Superior temporal gyrus (tissue), 1 donor: Measurements from ENCODE around the gene MRPL45.

ENCODE experiments used
- DNase-seq: peaks from one replicate; pipeline ENCODE4 v3.0.0-alpha.2; 2016; ENCODE audit errors: extremely low spot score

Gene MRPL45

GRCh38 chr17:38325221-38325851, 28.4 kb downstream of the MRPL45 start:
- peak; percentile 54 for DNase-seq

GRCh38 chr17:38326996-38327792, 30.2 kb downstream of the MRPL45 start:
- DNase-seq = no peak

GRCh38 chr17:38327936-38328335, 31.0 kb downstream of the MRPL45 start:
- DNase-seq = no peak

GRCh38 chr17:38328620-38329019, 31.7 kb downstream of the MRPL45 start:
- no peak for DNase-seq

- no peak for DNase-seq
These were observed 32.3 kb downstream of the MRPL45 start for GRCh38 chr17:38329284-38329683.

- no peak for DNase-seq
These were observed 33.1 kb downstream of the MRPL45 start for GRCh38 chr17:38329808-38330730.

GRCh38 chr17:38330941-38331411, 34.0 kb downstream of the MRPL45 start:
- no peak for DNase-seq

- DNase-seq = no peak
These were observed 35.8 kb downstream of the MRPL45 start for GRCh38 chr17:38332735-38333134.

GRCh38 chr17:38333635-38334295, 36.8 kb downstream of the MRPL45 start:
- no peak for DNase-seq

GRCh38 chr17:38334480-38335364, 37.8 kb downstream of the MRPL45 start:
- DNase-seq = no peak

- DNase-seq = no peak
These were observed 39.9 kb downstream of the MRPL45 start for GRCh38 chr17:38336838-38337237.

GRCh38 chr17:38338053-38338452, 41.1 kb downstream of the MRPL45 start:
- no peak for DNase-seq

GRCh38 chr17:38338535-38338934, 41.6 kb downstream of the MRPL45 start:
- no peak for DNase-seq

- DNase-seq = no peak
These were observed 42.9 kb downstream of the MRPL45 start for GRCh38 chr17:38339891-38340290.

- peak; percentile 92 for DNase-seq
These were observed 44.2 kb downstream of the MRPL45 start for GRCh38 chr17:38341035-38341721.

- DNase-seq = no peak
These were observed 46.1 kb downstream of the MRPL45 start for GRCh38 chr17:38342886-38343607.

- DNase-seq = no peak
These were observed 46.8 kb downstream of the MRPL45 start, which contains the start of gene GPR179 for GRCh38 chr17:38343608-38344419. Gene GPR179 (minus strand): TSS chr17:38343956. CDS start chr17:38343789, 167 bp downstream.

GRCh38 chr17:38344420-38344745, 47.4 kb downstream of the MRPL45 start:
- DNase-seq = no peak
